Astrocyte of the spinal cord (primary cell): ENCODE results near the gene SMAP2.
"Not testable (repeated sequence)": the region's sequence is repeated elsewhere in the genome, so short reads cannot be mapped to it uniquely, and the experiment has no call there.

ENCODE experiments used
- DNase-seq: peaks from one replicate; pipeline ENCODE4 v3.0.0; 2011; ENCODE audit warnings: low read depth, low spot score
- H3K4me3 ChIP-seq: 2 replicates; pipeline ENCODE4 v1.5.1; 2011; ENCODE audit warnings: low read depth, mild to moderate bottlenecking, low read length, moderate library complexity
- in situ Hi-C: cut with HindIII; loops from 2 replicates; pipeline ENCODE4 v1.10.0; 2017; ENCODE audit warnings: low sequenced_read_pairs
- TF ChIP-seq, protein P1 (sequence below): IDR thresholded peaks from 2 replicates; pipeline ENCODE4 v1.5.1; 2012; ENCODE audit warnings: low read depth, mild to moderate bottlenecking, low read length, inconsistent platforms

The SMAP2 gene

DNA sequence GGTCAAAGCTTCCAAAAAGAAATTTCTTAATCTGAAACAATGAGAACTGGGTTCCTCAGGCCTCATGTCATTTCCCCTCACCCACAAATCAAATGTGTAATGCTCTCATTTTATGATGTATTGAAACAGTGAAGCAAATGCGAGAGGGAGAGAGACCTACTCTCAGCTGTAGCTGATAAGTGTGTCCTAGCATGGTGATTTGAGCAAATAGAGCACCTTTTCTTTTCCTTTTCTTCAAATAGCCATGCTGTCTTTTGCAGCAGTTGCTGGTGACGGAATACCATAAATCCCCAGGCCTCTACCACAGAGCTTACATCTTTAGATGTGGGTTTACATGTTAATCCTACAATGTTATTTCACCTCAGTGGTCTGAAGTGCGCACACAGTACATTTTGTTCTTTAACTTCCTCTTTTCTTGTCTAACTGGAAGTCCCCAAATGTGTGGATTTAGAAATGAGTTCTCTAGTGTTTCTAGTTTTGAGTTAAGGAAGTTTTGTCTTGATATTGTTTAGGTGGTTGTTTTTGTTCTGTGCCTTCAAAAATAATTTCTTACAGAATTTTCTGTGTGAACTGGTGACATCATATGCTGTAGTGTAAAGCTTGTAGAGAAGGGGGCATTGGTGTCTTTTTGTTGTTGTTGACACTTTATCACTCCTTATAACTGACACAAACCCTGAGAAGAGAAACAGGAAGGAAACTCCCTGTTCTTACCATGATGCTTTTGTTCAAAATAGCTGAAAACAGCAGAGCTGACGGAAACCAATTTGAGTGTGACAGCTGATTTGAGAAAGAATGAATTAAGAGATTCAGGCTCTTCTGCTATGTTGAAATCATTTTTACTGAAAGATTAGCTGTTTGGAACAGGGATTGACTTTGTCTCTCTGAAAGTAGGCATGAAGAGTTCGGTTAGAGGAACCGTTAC, 12.2 kb downstream of the SMAP2 start:
- peak; percentile 45 for DNase-seq
- in situ Hi-C loops: no loop called here
- no peak overlapping the region for H3K4me3 ChIP-seq
- TF ChIP-seq, protein P1, sequence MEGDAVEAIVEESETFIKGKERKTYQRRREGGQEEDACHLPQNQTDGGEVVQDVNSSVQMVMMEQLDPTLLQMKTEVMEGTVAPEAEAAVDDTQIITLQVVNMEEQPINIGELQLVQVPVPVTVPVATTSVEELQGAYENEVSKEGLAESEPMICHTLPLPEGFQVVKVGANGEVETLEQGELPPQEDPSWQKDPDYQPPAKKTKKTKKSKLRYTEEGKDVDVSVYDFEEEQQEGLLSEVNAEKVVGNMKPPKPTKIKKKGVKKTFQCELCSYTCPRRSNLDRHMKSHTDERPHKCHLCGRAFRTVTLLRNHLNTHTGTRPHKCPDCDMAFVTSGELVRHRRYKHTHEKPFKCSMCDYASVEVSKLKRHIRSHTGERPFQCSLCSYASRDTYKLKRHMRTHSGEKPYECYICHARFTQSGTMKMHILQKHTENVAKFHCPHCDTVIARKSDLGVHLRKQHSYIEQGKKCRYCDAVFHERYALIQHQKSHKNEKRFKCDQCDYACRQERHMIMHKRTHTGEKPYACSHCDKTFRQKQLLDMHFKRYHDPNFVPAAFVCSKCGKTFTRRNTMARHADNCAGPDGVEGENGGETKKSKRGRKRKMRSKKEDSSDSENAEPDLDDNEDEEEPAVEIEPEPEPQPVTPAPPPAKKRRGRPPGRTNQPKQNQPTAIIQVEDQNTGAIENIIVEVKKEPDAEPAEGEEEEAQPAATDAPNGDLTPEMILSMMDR: no peak

DNA sequence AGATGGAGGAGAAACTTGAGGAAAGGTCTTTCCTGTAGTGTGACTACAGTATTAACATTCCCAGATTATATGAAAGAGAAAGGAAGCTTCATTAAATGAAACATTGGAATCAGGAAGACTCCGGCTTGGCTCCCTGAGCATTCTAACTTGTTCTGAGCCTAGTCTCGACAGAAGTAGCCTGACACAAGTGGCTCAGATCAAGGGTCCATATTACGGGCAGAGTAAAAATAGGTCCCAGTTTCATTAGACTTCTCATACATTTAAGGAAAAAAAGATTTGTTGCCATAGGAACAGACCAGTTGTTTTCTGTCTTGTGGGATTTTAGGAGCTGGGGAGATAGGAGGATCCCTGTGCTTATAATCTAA, 12.8 kb downstream of the SMAP2 start:
- H3K4me3 ChIP-seq: no peak overlapping the region
- DNase-seq: no peak
- in situ Hi-C loops: no loop called here
- TF ChIP-seq, protein P1: no peak

DNA sequence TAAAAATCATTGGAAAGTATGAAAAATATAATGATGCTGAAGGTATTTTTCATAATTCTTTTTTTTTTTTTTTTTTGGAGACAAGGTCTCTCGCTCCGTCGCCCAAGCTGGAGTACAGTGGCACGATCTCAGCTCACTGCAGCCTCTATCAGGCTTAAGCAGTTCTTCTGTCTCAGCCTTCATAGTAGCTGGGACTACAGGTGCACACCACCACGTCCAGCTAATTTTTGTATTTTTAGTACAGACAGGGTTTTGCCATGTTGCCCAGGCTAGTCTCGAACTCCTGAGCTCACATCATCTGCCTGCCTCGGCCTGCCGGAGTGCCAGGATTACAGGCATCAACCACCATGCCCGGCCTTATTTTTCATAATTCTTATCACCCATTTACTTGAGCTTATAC, 13.3 kb downstream of the SMAP2 start:
- TF ChIP-seq, protein P1: no peak
- DNase-seq: no peak
- H3K4me3 ChIP-seq: no peak overlapping the region
- in situ Hi-C loops: no loop called here

DNA sequence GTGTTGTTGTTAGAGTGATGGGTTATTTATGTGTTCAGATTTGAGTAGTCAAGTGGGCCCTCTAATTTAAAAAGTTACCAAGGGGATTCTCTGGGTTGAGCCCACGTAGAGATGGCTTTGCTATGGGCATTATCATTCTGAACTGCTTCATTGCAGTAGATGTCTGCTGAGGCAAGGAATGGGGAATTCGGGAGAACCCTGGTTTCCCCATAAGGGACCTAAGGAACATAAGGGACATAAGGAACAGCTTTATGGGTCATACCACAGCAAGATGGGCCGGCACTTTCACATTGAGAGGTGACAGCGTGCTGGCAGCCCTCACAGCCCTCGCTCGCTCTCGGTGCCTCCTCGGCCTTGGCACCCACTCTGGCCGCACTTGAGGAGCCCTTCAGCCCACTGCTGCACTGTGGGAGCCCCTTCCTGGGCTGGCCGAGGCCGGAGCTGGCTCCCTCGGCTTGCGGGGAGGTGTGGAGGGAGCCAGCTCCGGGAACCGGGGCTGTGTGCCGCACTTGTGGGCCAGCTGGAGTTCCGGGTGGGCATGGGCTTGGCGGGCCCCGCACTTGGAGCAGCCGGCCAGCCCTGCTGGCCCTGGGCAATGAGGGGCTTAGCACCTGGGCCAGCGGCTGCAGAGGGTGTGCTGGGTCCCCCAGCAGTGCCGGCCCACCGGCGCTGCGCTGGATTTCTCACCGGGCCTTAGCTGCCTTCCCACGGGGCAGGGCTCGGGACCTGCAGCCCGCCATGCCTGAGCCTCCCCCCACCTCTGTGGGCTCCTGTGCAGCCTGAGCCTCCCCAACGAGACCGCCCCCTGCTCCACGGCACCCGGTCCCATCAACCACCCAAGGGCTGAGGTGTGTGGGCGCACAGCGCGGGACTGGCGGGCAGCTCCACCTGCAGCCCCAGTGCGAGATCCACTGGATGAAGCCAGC, 14.1 kb downstream of the SMAP2 start:
- in situ Hi-C loops, H3K4me3 ChIP-seq, DNase-seq: not testable (repeated sequence)

DNA sequence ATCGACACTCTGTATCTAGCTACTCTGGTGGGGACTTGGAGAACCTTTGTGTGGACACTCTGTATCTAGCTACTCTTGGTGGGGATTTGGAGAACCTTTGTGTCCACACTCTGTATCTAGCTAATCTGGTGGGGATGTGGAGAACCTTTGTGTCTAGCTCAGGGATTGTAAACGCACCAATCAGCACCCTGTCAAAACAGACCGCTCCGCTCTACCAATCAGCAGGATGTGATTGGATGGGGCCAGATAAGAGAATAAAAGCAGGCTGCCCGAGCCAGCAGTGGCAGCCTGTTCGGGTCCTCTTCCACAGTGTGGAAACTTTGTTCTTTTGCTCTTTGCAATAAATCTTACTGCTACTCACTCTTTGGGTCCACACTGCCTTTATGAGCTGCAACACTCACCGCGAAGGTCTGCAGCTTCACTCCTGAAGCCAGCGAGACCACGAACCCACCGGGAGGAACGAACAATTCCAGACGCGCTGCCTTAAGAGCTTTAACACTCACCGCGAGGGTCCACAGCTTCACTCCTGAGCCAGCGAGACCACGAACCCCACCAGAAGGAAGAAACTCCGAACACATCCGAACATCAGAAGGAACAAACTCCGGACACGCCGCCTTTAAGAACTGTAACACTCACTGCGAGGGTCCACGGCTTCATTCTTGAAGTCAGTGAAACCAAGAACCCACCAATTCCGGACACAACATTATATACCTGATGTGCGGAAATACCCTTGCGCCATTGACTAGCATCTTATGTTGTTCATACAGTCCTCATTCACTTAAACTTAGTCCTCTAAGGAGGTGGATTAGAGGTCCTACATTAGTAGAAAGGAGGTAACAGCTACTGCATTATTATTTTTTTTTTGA, 15.2 kb downstream of the SMAP2 start:
- DNase-seq, H3K4me3 ChIP-seq, in situ Hi-C loops: not testable (repeated sequence)

DNA sequence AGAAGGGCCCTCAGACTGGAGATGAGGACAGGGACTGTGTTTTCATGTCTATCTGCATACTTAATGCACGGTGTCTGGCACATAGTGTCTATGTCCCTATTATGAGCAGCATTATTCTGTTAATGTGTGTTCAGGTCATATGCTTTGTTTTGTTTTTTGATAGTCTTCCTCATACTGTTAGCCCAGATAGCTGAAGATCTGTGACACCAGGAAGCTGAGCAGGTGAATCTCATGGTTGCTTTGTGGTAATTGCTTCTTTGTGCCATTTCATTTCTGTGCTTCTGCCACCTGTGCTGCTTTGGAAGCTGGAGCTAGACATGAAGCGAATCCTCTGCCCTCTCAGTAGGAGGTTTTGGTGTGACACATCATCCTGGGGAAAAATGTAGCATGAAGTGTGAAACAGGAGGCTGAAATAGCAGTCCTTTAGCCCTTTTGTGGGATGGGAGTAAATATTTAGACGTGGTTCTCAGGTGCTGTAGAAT, 15.8 kb downstream of the SMAP2 start:
- no peak for DNase-seq
- in situ Hi-C loops: no loop called here
- H3K4me3 ChIP-seq: no peak overlapping the region

More for the DNA sequence above, 15.8 kb downstream of the SMAP2 start:
- TF ChIP-seq, protein P1: no peak
